RPMI7951 (cell line): Measurements from ENCODE around the gene TIMELESS. TPM values are rescaled to one million over a fixed set of nuclear protein-coding genes. Genes with fewer than 3 reads are reported as not detected.
"Not testable (repeated sequence)": the region's sequence is repeated elsewhere in the genome, so short reads cannot be mapped to it uniquely, and the experiment has no call there.

ENCODE experiments used
- DNase-seq: peaks from one replicate; pipeline ENCODE4 v3.0.0-alpha.2; 2012; ENCODE audit warnings: low read depth
- total RNA-seq: library from RNA; depleted of rRNA; stranded (reverse); fragments of >200 nt; shearing (Covaris generic); gene quantifications from 2 replicates; pipeline ENCODE4 v1.2.3, GENCODE V29; 2014

Gene TIMELESS
- total RNA-seq, 1 experiment from 2014 or later: 8.1 TPM

DNA sequence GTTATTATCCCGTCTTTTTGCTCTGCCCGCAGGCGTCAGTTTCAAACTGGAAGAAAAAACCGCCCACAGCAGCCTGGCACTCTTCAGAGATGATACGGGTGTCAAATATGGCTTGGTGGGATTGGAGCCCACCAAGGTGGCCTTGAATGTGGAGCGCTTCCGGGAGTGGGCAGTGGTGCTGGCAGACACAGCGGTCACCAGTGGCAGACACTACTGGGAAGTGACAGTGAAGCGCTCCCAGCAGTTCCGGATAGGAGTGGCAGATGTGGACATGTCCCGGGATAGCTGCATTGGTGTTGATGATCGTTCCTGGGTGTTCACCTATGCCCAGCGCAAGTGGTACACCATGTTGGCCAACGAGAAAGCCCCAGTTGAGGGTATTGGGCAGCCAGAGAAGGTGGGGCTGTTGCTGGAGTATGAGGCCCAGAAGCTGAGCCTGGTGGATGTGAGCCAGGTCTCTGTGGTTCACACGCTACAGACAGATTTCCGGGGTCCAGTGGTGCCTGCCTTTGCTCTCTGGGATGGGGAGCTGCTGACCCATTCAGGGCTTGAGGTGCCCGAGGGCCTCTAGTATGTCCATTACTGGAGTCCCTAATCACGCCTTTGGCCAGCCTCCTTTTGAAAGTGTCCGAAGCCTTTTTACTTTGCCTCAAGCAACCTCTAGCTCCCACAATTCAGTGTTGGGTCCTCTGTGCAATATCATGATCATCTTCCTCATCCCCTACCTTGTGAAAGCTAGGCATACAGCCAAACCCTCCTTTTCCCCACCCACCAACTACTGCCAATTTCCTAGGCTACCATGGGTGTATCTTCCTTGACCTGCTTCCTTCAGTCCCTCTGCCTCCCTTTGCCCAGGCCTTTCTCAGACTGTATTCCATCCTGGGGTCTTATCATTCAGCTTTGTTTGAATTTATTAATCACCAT is 20.0 kb upstream of the TIMELESS start:
- DNase-seq: peak; percentile 51

DNA sequence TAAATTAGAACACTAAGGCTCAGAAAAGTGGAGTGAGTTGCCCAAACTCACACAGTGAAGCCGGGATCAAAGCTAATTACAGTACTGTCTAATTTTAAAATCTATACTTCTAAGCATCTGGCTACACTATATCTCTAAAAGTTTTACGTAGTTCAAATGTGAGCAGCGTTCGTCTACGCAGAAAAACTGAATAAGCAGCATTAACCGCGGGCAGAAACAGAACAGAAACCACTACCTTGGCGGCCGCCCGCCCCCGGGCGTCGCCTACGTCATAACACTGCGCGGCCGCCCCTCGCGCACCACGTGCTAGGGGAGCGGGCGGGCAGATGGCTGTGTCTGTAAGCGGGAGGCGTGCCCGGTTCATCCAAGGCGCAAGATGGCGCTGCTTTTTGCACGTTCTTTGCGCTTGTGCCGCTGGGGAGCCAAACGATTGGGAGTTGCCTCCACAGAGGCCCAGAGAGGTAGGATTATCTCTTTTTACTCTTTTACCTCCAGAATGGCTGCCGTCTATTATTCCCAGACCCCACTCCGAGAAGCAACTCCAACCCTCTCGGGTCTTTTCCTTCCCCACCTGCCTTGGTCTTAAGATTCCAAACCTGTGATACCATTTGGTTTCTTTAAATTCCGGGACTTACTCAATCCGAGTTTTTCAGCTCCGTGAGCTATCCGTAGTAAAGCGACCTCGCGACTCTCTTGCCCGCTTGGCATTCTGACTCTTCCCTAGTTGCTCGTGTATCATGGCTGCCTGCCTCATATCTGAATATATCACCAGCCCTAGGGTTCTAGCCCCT is 19.2 kb upstream of the TIMELESS start, which contains the start of gene SPRYD4:
TSS of gene SPRYD4 (plus strand) at position 363 of the 791 bp plus-strand sequence. CDS start at position 377, 14 bp downstream.
- DNase-seq: peak; percentile 90

DNA sequence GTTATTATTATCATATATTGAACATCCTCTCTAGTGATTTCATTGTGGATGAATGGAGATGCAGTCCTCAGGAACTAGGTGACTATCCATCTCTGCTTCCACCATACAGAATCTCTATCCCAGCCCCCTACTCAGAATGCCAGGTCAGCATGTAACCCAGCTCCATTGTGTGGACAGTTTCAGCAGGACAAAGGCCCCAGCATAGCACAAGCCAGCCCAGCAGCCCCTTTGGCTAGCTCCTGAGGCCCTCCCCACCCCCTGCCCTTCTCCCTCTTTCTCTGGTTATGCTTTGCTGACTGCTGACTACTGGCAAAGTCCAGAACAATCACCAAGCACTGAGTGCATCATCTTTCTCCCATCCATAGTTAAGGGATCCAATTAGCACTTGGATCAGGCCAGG is 13.3 kb upstream of the TIMELESS start:
- DNase-seq: no peak

DNA sequence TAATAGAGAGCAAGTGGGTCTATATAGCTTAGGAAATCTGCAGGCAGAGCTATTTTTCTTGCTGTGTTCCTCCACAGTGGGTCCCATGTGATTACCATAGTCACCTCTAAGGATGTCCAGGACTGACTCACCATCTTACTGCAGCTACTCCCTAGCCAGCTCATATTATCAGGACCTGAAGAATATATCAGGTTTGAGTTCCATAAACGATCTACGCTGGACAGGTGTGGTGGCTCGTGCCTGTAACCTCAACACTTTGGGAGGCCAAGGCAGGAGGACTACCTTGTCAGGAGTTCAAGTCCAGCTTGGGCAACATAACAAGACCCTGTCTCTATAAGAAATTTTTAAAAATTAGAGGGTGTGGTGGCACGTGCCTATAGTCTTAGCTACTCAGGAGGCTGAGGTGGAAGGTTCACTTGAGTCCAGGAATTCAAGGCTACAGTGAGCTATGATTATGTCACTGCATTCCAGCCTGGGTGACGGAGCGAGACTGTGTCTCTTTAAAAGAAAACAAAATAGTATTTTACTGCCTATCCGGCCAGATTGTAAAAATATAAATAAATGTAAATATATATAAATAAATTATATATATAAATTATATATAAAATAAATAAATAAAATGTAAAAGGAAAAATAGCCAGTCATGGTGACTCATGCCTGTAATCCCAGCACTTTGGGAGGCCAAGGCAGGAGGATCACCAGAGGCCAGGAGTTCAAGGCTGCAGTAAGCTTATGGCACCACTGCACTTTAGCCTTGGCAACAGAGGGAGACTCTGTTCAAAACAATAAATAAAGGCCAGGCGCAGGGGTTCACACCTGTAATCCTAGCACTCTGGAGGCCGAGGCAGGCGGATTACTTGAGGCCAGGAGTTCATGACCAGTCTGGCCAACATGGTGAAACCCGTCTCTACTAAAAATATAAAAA is 12.3 kb upstream of the TIMELESS start:
- peak; percentile 9 for DNase-seq

DNA sequence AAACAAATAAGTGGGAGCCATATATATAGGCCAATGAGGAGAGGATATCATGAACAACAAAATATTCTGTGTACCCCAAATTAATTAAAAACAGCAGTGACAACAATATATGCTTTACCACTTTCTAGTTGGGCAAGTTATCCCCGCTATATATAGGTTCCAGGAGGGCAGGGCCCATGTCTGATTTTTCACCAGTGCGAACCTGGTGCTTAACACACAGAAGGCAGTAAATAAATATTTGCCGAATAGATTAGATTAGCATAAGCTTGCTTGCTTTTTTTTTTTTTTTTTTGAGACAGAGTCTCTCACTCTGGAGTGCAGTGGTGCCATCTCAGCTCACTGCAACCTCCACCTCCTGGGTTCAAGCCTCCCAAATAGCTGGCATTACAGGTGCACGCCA is 8.6 kb upstream of the TIMELESS start:
- no peak for DNase-seq

DNA sequence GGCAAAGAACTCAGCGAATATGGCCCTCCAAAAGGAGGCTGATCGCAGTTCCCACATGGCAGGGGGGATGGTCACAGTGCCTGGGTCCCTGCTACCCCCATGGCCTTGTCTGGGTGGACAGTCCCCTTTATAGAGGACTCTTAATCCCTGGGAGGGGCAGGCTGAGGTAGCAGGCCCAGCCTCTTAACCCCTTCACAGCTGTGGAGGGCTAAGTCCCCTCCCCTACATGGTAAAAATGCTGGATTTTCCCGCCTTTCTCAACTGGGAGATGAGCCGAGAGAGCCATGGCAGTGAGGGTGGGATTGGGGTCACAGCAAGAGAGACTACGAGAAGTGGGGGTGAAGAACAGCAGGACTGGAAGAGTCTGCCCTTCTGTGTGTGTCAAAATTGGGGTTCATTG is 5.3 kb upstream of the TIMELESS start, which contains the start of gene MIP:
TSS of gene MIP (minus strand) at position 101 of the 400 bp plus-strand sequence. CDS start at position 57, 44 bp downstream.
- DNase-seq: no peak

DNA sequence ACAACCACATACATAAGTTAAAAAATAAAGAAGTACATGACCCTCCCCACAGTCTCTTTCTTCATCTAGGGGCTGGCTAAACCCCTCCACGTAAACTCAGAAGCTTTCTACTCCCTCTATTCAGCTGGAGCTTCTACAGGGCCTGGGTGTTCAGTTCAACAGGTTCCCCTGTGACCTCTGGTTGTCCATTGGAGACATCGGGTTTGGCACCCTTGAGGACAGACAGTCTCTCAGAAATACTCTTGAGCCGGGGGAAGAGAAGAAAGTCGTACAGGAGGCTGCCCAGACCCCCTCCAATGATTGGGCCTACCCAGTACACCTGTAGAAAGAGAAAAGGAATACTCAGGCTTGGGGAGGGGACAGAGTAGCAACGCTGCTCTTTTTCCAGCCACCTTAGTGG is 1.9 kb upstream of the TIMELESS start:
- no peak for DNase-seq

DNA sequence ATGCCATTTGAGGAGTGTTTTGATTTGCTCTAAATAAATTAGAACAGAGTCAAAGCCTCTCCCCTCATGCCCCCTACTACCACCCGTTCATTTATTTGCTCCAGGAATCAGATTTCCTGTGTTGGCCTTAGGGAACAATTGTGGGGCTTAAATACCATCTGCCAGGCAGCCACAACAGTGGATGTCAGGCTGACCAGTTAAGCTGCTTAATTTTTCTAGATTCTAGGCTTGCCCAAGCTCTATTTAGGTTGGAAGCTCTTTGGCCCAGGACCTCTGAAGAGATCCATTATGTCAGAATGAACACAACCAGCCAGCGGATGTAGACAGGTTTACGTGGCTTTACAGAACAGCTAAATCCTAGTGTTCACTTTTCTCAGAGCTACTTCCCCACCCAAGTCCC is 1.0 kb upstream of the TIMELESS start:
- DNase-seq: no peak

DNA sequence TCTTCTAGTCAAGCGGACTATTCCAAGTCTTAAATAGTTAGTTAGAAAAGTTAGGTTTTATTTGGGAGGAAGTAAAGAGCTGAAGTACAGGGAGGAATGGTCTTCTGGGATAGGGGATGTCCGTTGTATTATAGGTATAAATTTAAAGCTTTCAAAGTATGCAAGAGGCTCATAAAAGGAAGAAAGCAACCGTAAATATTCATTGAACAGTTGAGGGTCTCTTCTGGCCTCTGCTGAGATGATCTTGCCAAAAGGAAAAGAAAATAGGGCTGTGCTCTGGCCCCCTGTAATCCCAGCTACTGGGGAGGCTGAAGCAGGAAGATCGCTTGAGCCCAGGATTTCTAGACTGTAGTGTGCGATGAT is 377 bp upstream of the TIMELESS start:
- DNase-seq: no peak

DNA sequence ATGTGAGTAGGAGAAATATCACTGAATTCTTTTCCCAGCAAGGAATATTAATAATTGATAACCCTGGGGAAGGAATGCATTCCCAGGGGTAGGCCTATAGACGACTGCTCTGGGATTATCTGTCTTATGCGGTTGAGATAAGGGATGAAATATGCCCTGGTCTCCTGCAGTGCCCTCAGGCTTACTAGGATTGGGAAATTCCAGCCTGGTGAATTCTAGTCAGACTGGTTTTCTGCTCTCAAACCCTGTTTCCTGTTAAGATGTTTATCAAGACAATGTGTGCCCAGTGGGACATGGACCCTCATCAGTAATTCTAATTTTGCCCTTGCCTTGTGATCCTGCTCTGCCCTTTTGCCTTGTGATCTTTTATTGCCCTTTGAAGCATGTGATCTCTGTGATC is 6.0 kb downstream of the TIMELESS start:
- not testable (repeated sequence) for DNase-seq

DNA sequence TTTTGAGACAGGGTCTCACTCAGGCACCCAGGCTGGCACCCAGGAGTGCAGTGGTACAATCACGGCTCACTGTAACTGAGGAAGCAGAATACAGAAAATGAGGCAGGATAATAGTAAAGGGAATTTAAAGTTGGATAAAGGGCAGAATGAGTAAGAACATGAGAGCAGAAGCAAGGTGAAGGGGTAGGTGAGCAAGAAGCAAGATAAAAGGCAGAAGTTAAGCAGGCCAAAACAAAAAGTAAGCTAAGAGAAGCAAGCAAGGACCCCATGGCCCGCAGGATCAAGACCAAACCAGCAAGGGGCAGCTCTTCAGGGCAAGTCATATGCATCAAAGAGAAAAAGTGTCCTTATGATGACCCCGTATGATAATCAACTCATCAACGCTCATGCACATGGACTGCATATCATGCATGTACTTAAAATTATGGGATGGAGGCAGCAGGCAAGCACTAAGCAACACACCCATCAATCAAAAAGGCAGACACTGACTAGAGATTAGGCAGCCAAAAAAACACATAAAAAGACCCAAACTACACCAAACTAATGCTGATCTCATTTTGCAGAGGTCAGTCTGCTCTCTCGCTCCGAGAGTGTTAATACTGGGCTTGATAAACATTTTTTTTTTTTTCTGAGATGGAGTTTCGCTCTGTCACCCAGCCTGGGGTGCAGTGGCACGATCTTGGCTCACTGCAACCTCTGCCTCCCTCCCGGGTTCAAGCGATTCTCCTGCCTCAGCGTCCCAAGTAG is 11.6 kb downstream of the TIMELESS start:
- no peak for DNase-seq

DNA sequence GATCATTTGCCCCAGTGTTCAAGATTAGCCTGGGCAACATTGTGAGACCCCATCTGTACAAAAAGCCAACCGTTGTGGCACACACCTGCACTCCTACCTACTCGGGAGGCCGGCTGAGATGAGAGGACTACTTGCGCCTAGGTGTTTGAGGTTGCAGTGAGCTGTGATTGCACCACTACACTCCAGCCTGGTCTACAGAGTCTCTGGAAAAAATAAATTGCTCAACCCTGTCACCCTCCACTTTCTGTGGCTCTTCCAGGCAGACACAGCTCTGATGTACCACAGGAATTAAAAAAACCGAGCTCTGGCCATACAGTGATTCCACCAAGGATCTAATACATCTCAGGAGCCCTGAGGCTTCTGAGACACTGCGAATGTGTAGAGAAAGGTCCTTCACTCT is 14.4 kb downstream of the TIMELESS start:
- DNase-seq: no peak

DNA sequence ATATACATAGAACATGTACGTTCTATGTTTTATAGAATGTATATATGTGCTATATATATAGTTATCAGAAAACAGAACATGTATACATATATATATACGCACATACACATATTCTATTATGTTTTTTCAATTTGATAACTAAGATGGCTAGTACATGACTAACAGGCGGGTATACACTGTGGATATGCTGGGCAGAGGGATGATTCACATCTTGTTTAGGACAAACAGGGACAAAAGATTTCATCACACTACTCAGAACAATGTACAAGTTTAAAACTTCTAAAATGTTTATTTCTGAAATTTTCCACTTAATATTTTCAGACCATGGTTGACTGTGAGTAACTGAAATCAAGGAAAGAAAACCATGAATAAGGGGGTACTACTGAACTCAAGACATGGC is 17.4 kb downstream of the TIMELESS start:
- DNase-seq: no peak

DNA sequence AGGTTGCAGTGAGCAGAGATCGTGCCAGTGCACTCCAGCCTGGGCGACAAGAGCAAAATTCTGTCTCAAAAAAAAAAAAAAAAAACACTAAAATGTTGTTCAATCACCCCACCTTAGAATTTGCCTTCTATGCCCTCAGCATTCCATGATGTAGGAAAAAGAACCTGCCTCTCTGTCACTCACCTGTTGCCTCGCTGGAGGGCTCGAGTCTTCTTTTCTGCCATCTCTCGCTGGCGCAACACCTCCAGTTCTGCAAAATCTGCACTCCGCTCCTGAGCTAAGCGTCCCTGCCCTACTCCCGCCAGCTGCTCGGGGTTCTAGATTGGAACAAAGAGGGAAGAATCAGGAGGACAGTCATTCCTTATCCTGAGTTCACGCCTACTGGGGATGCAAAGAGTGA is 17.9 kb downstream of the TIMELESS start:
- no peak for DNase-seq

DNA sequence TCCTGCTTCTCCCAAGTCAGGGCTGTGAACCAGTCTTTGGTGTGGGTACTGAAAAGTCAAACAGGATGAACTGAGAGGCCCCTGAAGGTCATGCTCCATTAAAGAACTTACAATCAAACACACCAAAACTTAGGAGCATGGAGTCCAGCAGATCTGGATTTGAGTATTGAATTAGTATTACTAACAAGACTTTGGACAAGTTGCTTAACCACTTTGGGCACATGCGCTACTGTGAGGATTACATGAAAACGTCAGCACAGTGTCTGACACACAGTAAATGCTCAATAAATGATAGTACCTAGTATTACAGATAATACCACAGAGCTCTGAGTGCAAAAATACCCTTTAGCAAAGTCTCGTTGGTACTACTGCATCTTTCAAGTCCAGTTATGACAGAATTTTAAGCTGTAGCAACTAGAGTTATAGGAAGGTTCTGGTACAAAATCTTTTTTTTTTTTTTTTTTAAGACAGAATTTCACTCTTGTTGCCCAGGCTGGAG is 23.2 kb downstream of the TIMELESS start:
- no peak for DNase-seq

DNA sequence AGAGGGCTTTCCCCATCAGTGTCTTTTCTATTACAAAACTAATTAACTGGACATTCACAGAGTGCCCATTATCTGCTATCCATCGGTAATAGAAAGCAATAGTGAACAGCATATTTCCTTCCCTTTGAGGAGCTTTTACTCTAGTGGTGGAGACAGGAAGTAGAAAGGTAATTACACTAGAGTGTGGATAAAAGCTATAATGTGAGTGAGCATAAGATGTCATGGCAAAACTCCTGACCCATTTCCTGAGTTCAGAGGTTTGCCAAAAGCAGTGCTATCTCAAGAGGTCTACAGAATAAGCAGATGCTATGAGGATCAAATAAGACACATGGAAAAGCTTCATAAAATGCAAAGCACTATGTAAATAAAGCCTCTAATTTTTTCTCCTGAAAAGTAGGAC is 24.0 kb downstream of the TIMELESS start:
- no peak for DNase-seq

DNA sequence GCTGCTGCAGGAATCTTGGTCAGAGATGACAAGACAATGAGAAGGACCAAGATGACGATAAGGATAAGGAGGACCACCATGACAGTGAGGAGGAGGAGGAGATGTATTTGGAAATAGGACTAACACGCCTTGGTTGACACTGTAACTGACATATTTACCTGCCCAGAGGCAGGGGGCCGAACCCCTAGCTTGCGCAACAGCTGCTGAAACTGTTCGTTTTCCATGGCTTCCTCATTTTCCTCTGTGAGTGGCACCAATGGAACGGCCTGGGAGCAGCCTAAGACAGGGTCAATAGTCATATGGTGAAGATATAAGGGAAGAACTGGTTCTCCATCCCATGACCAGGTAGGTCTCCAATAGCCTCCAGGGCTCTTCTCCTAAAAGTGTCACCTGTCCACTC is 28.8 kb downstream of the TIMELESS start:
- no peak for DNase-seq

DNA sequence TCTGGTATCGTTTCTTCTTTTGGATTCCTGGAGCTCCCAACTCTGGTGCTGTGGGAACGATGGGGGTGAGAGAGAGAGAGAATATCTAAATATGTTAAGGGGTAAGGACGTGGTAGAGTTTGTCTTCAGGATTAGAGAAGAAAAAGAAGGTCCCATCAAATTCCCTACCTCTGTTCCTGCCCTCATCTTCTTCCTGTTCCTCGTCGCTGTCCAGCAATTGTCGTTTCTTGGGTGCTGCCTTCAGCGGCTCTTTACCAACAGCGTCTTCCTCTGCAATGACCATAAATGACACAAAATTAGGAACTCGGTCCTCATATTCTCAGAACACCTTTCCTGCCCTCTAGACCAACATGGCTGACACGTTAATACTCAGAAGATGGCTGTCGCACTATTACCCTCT is 31.5 kb downstream of the TIMELESS start:
- DNase-seq: no peak

DNA sequence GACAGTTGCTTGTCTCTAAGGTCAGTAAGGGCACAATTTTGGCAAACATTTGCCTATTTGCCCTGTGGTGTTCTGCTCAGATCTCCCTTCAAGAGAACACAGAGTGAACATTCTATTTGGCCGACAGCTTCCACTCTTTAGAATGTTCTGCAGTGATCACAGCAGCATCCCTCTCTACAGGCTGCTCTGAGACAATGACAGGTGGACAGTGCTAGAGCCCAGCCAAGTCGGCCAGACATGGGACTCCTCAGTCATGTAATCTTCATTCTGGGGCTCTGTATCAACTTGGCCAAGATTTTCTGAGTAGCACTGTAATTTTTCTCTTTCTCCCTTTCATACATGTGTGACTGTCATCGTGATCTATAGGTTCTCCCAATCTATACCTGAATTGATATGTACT is 34.8 kb downstream of the TIMELESS start:
- no peak for DNase-seq

DNA sequence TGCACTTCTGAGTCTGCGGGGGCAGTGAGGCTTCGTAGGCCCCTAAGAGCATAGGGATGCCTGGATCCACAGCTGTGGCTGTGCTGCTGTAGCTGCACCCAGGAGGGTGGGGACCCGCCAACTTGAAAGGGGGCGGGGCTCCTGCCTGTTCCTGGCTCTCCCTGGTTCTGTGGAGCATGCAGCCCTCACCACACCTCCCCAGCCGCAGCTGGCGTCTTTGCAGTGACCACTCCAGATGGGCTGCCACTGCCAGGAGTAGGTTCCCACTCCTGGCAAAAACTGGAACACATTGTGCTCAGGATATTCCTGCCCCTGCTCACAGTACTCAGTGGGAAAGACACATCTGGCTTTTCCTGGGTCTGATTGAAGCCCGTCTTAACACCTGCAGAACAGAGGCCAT is 35.8 kb downstream of the TIMELESS start:
- no peak for DNase-seq
